HT-29 (cell line): ENCODE measurements around the gene TOP2A. TPM values are rescaled to one million over a fixed set of nuclear protein-coding genes. Genes with fewer than 3 reads are reported as not detected.

ENCODE experiments used
- DNase-seq: peaks from one replicate; pipeline ENCODE4 v3.0.0-alpha.2; 2015; ENCODE audit warnings: low spot score
- total RNA-seq: library from RNA; depleted of rRNA; stranded (reverse); fragments of >200 nt; shearing (Covaris generic); gene quantifications from 2 replicates; pipeline ENCODE4 v1.2.3, GENCODE V29; 2014

The TOP2A gene
- total RNA-seq, 1 experiment from 2014 or later, result 74.9 TPM

DNA sequence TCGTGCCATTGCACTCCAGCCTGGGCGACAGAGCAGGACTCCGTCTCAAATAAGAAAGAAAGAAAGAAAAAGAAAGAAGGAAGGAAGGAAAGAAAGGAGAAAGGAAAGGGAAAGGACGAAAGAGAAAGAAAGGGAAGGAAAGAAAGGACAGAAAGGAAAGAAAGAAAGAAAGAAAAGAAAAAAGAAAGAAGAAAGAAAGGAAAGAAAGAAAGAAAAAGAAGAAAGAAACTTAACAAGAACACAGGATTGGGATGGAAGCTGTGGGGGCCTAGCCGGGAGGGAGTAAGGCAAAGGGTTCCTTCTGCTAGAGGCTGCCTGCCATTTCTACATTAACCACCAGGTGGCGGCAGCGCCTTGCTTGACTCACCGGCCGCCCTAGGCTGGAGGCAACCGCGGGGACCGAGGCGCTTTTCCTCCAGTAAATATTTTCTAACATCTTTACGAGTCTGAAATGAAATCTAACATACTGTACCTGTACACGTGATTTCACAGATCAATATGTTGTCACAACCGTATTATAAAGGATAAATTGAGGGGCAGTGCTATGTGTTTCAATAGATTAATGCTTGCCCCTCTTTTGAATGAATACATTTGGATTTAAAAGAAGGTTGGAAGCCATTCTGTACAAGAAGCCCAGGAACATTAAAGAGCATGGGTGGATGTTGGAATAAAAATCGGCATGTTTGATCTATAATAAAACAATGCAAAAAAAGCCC is 59.2 kb downstream of the TOP2A start:
- peak; percentile 96 for DNase-seq

- no peak for DNase-seq
These were observed 60.5 kb downstream of the TOP2A start for GRCh38 chr17:40356990-40357881.

- DNase-seq, result no peak
These were observed 61.6 kb downstream of the TOP2A start for GRCh38 chr17:40355804-40356758.

DNA sequence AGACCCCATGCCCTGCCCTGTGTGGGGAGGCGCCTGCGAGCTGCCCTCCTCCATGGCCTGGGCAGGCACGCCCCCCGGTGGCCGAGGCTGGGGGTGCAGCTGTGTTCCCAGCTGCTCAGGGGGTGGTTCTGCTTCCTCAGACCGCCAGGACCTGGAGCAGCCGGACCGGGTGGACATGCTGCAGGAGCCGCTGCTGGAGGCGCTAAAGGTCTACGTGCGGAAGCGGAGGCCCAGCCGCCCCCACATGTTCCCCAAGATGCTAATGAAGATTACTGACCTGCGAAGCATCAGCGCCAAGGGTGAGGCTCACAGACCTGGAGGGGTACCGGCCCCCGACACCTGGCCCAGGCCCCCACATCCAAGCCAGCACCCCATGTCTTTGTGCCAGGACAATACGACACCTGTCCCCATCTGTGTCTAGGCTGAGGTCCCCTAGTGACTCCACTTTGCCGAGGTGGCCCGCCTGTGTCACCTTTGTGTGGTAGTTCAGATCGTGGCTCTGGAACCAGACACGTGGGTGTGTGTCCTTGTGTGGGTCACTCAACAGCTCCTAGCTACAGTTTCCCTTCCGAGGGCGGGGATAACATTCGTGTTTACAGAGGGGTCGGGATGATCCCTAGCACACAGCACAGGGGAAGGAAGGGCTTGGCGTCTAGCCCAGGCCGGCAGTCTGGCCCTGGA is 62.4 kb downstream of the TOP2A start:
- peak; percentile 73 for DNase-seq

GRCh38 chr17:40354221-40355122 is 63.2 kb downstream of the TOP2A start:
- no peak for DNase-seq

DNA sequence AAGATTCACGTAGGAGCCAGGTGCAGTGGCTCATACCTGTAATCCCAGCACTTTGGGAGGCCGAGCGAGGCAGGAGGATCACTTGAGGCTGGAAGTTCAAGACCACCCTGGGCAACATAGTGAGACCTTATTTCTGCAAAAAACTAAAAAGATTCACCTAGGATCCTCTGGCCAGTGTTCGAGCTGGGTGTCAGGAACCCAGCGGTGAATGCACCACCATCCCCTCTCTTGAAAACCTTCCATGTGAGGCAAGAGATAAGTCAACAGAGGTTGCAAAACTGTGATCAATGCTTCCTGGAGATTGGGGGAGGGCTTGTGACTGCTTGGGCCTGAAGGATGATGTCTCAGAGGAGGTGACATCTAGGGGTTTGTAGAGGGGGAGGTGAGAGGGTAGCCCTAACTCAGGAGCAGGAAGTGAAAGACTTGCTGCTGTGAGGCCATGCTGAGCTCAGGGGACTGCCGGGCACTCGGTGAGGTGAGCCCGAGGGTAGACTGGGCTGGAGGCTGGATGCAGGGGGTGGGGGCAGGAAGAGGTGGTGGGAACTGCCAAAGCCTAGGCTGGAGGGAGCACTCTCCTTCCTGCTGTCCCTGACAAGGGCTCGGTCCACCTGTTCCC is 64.8 kb downstream of the TOP2A start:
- DNase-seq, result no peak

GRCh38 chr17:40352237-40352778 is 65.4 kb downstream of the TOP2A start:
- no peak for DNase-seq

DNA sequence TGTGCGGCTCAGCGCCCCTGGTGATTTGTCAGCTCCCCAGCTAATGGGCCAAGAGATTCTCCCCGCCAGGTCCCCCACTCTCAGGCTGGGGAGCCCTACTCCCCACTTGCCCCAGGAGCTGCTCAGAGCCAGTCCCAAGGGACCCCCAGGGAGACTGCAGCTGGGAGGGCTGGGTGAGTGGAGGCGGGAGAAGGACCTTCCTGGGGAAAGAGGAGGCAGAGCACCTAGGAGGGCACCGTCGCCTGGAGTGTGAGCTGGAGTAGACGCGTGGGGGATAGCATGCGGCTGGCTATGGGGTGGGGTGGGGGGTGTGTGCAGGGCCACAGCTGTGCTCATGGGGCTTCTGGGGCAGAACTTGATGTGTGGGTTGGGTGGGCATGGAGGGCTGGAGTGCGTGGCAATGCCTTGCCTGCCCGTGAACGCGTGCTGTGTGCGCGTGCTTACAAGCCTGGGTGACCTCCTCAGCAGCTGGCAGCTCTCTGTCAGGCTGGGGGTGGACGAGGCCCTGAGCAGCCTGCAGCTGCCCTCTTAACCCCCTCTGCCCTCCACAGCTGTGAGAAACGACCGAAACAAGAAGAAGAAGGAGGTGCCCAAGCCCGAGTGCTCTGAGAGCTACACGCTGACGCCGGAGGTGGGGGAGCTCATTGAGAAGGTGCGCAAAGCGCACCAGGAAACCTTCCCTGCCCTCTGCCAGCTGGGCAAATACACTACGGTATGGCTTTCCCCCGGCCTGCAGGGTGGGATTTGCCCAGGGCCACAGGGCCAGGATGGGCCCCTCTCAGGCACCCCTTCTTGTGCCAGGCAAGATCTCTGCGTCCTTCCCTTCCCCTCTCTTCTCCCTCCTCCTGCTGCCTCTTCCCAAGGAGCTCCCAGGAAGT is 66.1 kb downstream of the TOP2A start:
- DNase-seq, result no peak

DNA sequence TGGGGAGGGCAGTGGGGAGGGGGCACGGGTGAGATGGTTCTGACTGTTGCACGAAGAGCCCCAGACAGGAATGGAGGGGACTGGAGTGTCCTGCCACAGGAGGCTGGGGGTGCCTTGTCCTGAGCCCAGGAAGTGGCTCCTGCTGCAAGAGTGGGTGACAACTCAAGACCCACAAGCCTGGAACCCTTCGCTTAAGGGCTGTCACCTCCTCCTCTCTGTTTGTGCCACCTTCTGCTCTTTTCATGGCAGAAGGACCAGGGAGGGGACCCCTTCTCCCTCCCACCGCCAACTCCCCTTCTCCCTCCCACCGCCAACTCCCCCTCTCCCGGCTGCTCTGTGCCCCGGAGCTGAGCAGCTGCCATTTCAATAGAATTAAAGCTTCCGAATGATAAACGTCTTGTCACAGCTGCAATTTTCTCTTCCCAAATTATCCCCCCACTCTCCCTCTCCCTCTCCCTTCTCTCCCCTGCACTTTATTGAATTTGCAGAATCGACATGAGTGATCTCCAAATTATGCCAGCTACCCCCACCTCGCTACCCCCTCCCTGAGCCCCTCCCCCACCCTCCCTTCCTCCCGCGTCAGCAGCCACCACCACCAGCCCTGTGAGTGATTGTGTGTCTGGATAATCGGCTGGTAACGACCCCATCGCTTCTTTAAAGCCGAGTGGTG is 66.9 kb downstream of the TOP2A start:
- no peak for DNase-seq

- no peak for DNase-seq
These were observed 67.6 kb downstream of the TOP2A start for GRCh38 chr17:40349895-40350688.

GRCh38 chr17:40349477-40349894 is 68.2 kb downstream of the TOP2A start:
- no peak for DNase-seq

- no peak for DNase-seq
These were observed 68.9 kb downstream of the TOP2A start for GRCh38 chr17:40348562-40349476.

GRCh38 chr17:40348136-40348504 is 69.6 kb downstream of the TOP2A start:
- DNase-seq, result no peak

DNA sequence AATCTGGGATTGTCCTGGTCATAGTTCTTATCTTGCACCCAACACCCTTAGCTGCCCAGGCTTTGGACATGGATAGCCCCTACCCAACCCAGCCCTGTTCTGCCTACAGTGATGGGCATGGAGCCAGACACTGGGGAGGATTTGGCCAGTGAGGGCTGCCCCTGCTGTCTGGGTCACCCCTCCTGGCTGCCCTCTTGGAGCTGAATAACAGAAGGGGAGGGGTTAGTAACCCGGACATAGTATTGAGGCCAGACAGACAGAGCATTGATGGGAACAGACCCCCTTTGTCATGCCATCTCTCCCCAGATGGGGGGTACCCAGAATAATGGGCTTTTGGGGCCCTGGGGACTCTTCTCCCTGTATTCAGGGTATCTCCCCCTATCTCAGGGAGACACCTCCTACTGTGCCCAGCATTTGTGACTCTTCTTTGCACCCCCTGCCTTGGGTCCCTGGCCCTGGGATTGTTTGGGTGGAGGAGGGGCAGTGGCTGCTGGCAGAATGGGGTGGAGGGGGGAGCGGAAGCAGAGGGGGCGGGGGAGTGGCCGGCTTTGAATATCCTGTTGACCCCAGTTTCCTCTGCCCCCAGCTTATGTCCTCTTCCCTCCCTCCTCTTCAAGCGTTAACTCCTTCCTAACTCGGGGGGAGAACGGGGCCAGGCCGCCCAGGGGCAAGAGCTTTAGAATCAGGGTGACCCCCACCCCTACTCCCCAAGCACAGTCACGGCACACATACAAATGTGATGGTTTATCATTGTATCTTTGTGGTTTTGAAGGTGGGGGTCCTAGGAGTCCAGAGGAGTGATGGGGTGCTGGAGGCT is 70.2 kb downstream of the TOP2A start:
- DNase-seq, result no peak

- no peak for DNase-seq
These were observed 70.9 kb downstream of the TOP2A start for GRCh38 chr17:40346765-40347158.
